ENCODE measurements around the gene PIP5K1C.

Gene PIP5K1C

GRCh38 chr19:3620817-3621547 lies 79.3 kb downstream of the PIP5K1C start:
- DNase-seq, result no peak

DNA sequence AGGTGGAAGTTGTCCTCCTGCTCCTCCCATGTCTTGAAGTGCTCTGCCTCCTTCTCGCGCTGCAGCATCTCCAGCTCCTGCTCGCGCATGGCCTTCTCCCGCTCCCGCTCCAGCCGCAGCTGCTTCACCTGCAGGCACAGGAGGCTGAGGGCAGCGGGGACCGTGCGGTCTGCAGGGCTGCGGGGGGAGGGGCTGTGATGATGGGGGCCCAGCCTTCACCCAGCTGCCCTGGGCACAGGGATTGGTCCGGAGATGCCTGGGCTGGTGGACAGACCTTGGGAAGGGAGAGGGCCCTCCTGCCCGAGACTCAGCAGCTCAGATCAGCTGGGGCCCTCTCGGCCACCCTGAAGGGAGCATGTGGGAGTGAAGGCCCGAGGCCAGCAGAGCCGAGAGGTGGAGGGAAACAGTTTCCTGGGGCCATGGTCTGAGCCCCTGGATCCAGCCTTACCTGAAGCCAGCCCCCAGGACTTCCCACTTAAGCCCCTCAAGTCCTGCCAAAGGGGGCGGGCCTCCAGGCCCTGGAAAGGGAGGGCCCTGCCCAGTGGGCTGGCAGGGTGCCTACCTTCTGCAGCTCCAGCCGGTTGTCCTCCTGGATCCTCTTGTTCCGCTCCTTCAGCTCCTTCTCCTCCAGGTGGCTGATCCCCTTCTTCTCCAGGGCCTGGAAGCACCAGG lies 80.0 kb downstream of the PIP5K1C start:
- DNase-seq, result no peak

GRCh38 chr19:3619631-3620012 lies 80.6 kb downstream of the PIP5K1C start:
- no peak for DNase-seq

- DNase-seq, result no peak
Measured at GRCh38 chr19:3618811-3619630, 81.2 kb downstream of the PIP5K1C start.

DNA sequence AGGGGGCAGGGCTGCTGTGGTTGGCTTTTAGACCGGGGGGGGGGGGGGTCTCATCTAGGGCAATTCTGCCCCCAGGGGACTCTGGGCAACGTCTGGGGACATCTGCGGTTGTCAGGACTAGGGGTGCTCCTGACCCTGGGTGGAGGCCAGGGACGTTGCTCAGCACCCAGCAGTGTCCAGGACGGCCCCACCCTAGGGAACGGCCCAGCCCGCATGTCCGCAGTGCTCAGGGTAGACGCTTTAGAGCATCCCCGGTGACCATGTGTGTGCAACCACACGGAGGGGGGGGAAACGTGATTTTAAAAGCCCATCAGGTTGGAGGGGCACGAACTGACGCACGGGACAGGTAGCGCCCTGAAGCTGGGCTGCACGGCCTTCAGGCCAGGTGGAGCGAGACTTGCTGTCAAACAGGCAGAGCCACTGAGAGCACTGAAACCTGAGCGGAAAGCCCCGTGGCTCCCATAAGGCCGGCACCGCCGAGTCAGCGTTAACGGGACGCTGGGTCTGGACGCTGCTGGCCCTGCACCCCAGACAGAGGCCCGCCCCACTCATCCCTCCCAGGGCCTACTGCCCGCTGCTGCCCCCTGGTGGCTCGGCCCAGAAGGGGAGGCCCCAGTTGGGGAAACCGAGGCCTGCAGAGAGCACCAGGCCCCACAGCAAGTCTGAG lies 82.0 kb downstream of the PIP5K1C start:
- peak; percentile 28 to 57 for DNase-seq

- DNase-seq, result no peak
Measured at GRCh38 chr19:3617463-3617862, 82.8 kb downstream of the PIP5K1C start.

GRCh38 chr19:3615524-3616135 lies 84.6 kb downstream of the PIP5K1C start:
- DNase-seq, result no peak

GRCh38 chr19:3614858-3615505 lies 85.3 kb downstream of the PIP5K1C start:
- DNase-seq, result no peak

DNA sequence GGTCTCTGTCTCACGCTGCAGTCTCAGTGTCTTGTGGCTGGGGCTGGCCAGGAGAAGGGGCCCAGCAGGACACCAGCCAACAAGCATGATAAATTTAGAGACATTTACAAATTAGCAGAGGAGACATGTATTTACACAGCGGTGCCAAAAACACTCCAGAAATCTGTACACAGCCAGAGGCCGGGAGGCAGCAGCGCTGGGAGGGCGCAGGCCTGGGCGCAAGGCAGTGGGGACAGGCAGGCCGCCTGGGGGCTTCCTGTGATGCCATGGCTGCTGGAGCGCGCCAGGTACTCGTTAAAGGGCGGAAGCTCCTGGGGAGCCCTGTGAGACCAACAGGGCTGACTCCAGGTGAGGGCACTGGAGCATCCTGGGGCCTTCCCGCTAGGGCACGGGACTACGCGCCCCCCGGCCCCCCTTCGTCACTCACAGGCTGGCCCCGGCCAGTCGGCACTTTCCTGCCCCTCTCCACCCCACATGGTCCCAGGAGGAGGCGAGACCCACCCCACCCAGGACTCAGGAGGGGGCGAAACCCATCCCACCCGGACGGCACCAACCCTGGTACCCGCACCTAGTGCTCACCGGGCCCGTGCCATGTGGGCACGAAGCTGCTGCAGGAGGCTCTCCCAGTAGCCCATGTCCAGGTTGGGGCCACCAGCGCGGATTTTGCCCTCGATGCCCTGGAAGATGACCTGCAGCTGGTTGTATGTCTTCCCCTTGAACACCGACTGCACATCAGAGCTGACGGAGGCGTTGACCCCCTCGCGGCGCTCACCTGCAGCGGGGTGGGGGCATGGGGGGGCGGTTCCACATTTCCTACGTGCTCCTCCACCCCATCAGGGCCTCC lies 86.2 kb downstream of the PIP5K1C start:
- no peak for DNase-seq

DNA sequence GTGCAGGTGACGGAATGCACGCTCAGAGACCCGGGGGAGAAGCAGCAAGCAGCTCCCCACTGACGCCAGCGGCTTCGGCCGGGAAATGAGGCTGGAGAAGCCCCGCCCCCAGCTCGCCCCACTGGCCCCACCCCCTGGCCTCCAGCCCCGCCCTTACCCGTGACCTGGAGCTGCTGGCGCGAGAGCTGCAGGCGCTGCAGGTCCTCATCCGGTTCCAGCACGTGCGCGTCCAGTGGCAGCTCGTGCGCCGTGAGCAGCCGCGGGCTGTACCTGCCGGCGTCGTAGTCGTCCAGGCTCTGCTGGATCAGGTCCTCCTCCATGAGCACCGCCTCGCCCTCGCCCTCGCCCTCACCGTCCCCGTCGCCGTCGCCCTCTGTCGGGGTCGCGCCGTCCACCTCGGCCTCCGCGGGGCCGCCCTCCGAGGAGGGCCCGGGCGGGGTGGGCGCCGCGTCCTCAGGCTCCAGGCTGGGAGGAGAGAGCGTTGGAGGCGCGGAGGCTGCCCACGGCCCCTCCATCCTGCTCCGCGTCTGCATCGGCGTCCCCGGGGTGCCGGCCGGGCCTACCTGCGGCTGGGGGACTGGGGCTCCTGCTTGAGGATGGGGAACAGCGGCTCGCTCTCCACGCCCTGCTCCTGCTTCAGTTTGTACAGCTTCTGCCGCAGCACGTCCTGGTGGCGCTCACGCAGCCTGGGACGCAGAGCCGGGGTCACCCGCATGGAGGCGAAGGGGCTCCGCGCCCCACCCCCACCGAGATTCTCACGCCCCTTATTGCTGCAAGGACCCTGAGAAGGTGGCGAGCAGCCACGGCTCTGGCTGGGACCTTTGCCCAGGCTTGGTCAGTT lies 87.1 kb downstream of the PIP5K1C start:
- DNase-seq, result no peak

DNA sequence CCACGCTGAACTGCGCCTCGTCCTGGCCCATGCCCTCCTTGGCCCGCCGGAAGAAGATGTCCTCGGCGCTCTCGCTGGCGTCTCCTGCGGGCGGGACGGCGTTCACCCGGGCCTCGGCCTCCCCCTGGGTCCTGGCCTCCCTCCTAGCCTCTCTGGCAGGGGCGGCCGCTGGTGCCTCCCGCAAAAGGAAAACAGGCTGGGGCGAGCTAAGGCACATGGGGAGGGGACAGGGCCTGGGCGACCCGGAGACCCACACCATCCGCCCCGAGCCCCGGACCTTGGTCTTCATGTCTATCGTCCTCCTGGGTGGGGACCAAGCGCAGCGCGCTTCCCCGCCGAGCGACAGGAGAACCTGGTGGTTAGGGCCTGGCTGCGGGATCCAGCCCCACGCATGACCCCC lies 87.9 kb downstream of the PIP5K1C start:
- DNase-seq, result no peak

- no peak for DNase-seq
Measured at GRCh38 chr19:3611841-3612240, 88.4 kb downstream of the PIP5K1C start.

GRCh38 chr19:3610745-3611717 lies 89.2 kb downstream of the PIP5K1C start:
- no peak for DNase-seq

- no peak for DNase-seq
Measured at GRCh38 chr19:3609779-3610719, 90.2 kb downstream of the PIP5K1C start.

DNA sequence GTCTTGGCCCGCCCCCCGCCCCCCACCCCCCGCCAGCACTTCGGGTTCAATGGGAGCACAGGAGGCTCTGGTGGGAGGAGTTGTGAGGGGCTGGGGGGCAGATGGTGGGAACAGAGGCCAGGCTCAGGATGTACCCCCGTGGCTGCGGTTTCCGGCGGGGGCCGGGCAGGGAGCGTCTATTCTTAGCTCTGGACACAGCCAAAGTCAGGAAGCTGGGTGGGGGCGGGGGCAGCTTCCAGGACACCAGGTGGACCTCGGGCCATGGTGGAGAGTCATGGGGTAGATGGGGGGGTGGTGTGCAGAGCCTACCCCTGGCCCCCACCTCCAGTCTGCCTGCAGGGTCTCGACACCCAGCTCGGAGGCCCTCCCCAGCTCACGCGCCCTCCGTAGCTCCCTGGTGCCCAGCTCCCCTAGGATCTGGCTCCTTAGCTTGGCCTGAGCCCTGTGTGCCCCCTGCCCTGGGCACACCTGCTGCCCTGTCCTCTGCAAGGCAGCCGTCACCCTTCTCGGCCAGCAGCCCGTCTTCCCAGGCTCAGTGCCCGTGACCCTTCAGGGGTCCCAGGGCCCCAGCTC lies 91.4 kb downstream of the PIP5K1C start:
- DNase-seq, result no peak

- no peak for DNase-seq
Measured at GRCh38 chr19:3608079-3608641, 92.1 kb downstream of the PIP5K1C start.
